Stimulated activated CD4-positive, alpha-beta T cell treated with anti-CD3 and anti-CD28 coated beads, Interleukin-4, amount 100 ng/mL, for 1 hour (primary cell): ENCODE data around the gene GAGE13.
"Not testable (repeated sequence)": the region's sequence is repeated elsewhere in the genome, so short reads cannot be mapped to it uniquely, and the experiment has no call there.

Source experiments
- DNase-seq: peaks from one replicate; pipeline ENCODE4 v3.0.0-alpha.2; 2020

The GAGE13 gene, protein sequence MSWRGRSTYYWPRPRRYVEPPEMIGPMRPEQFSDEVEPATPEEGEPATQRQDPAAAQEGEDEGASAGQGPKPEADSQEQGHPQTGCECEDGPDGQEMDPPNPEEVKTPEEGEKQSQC

GRCh38 chrX:49331282-49331681, at the start of gene GAGE13:
Gene GAGE13, plus strand, starts transcription at chrX:49331582. Its CDS starts 1,156 bp downstream, at chrX:49332738.
- DNase-seq: not testable (repeated sequence)

- no peak for DNase-seq
These were observed 48.8 kb upstream of the GAGE13 start for GRCh38 chrX:49282647-49283011.

DNA sequence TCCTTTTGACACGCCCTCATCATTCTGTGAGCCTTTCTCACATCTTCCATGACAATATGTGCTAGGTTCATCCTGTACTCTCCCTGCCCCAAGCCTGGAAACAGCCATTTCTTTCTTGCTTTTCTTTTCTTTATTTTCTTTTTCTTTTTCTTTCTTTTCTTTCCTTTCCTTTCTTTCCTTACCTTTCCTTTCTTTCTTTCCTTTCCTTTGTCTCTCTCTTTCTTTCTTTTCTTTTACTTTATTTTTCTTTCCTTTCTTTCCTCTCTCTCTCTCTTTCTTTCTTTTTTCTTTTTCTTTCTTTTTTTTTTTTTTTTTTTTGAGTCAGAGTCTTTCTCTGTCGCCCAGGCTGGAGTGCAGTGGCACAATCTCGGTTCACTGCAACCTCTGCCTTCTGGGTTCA, 47.2 kb upstream of the GAGE13 start:
- DNase-seq: no peak

- no peak for DNase-seq
These were observed 45.2 kb upstream of the GAGE13 start for GRCh38 chrX:49286136-49286535.

GRCh38 chrX:49286581-49286980, 44.8 kb upstream of the GAGE13 start:
- no peak for DNase-seq

- no peak for DNase-seq
These were observed 43.7 kb upstream of the GAGE13 start for GRCh38 chrX:49287665-49288064.

- DNase-seq: no peak
These were observed 41.2 kb upstream of the GAGE13 start for GRCh38 chrX:49290215-49290614.

DNA sequence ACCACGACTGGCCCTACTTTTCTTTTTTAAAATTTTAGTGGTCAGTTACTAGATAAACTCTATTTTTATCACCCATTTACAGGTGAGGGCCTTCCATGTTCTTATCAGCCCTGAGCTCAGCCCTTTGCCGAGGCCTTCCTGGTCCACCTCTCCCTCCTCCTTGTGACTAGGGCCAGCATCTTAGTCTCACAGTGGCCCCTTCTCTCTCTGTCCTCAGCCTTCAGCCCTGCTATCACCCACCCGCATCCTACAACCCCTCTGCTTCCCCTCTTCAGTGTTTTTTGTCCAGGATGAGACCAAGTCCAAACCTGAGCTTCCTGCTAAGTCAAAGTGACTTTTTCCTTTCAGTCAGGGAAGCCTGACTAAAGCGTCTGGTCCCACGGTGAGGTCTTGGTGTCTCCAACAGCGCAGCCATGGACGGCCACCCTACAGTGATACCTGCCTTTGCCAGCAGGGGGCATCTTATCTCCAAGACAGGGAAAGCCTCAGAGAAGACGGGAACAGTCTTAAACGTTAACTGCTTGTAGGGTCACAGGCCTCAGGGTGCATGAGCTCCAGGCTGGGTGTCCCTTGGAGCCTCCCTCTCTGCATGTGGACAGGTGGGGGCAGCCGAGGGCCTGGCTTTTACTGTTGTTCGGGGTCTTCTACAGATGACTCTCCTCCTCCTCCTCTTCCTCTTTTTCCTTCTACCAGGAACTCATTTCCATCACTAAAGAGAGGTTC, 39.6 kb upstream of the GAGE13 start:
- DNase-seq: peak; percentile 71

DNA sequence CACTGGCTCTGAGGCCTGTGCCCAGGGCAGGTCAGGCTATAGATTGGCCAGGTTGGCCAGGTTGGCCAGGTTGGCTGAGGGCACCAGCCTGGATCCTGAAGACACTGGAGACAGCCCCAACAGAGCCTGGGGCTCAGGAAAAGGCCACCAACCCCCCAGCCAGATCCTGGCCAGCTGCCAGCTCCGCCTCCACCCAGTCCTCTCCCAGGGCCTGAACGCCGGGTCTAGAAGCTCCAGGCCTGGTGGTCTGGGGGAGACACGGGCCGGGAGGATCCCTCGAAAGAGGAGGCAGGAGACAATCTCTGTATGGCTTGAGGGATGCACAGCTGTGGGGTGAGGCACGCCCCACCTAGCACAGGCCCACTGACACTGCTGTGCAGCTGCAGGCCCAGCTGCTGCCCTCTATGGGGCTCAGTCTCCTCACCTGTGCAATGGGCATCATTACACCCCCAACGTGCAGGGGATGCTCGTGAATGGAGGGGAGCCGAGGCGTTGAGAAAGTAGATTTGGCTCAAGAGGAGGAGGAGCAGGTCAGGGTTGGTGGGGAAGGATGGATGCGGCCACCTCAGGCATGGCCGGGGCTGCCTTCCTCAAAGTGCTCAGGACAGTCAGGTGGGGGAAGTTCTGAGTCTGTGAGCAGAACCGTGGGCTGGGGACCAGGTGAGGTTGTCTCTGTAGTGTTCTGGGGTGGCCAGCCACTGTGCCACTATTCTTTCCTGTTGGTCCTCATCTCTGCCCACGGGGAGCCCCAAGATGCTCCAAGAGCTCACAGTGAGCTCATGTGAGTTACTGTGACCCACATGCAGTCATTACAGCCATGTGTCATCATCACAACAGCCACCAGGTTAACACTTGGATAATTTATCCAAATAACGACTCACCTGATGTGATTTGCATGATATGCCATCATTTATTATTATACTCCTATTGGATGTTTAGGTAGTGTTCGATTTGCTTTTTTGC, 38.7 kb upstream of the GAGE13 start:
- DNase-seq: no peak

DNA sequence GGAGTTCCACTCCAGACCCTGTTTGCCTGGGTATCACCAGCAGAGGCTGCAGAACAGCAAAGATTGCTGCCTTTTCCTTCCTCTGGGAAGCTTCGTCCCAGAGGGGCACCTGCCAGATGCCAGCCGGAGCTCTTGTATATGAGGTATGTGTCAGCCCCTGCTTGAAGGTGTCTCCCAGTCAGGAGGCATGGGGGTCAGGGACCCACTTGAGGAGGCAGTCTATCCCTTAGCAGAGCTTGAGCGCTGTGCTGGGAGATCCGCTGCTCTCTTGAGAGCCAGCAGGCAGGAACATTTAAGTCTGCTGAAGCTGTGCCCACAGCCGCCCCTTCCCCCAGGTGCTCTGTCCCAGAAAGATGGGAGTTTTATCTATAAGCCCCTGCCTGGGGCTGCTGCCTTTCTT, 32.1 kb upstream of the GAGE13 start:
- DNase-seq: not testable (repeated sequence)

GRCh38 chrX:49300703-49301102, 30.7 kb upstream of the GAGE13 start:
- no peak for DNase-seq

DNA sequence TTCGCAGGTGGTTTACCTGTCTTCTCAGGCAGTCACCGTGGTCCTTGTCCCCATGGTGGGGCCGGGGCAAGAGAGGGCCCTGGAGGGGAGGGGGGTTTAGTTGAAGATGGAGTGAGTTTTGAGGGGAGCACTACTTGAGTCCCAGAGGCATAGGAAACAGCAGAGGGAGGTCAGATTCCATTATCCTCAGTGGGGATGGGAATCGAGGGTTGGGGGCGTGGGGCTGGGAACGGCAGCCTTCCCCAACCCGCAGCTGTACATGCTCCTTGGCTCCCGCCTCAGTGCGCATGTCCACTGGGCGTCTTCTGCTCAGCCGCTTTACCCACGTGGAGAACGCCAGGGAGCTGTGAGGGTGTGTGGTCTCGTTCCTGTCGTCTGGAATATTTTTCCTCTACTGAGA, 28.0 kb upstream of the GAGE13 start, which contains the start of gene GAGE10:
Gene GAGE10 (plus strand): TSS at position 301 of the 400 bp plus-strand sequence. CDS start 1,214 bp downstream, outside the sequence.
- DNase-seq: no peak

DNA sequence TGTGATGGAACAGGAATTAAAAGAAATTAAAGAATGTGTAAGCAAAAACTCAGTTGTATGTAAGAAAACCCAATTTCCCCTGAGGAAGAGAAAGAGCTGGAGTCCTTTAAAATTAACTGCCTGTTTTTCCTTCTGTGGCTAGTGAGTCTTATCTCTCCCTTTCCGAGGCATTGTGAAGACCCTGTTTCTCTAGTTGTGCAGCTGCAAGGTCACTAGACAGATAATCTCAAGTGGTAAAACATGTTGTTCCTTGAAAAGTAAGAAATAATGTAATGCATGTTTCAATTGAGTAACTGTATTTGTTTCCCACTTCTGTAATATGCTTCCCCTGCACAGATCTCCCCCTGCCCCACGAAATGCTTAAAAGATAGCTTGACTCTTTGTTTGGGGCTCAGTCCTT, 23.6 kb upstream of the GAGE13 start:
- DNase-seq: not testable (repeated sequence)

DNA sequence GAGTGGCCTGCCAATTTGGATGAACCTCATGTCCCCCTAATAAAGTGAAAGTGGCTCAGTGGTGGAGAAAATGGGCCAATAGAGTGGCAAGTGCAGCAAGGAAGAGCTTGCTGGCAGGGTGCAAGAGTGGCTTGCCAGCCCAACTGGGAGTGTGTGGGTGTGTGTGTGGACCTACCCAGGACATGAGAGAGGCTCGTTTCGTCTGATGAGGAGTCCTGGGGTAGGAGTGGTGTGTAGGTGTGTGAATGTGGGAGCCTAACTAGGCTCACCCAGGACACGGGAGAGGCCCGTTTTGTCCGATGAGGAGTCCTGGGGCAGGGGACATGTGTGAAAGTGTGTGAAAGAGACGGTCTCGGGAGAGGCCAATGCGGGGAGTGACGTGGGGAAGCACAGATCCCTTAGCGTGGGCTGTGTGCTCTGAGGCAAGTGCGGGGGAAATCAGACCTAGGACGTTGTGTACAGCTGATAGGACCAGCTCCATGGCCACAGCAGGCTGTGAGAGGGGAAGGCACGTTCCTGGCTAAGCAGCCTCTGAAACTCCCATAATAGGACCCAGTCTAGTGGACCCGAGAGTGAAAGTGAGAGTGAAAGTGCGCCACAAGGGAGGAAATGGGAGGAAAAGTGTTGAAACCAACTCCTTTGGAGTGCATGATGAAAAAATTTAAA, 22.6 kb upstream of the GAGE13 start:
- no peak for DNase-seq

DNA sequence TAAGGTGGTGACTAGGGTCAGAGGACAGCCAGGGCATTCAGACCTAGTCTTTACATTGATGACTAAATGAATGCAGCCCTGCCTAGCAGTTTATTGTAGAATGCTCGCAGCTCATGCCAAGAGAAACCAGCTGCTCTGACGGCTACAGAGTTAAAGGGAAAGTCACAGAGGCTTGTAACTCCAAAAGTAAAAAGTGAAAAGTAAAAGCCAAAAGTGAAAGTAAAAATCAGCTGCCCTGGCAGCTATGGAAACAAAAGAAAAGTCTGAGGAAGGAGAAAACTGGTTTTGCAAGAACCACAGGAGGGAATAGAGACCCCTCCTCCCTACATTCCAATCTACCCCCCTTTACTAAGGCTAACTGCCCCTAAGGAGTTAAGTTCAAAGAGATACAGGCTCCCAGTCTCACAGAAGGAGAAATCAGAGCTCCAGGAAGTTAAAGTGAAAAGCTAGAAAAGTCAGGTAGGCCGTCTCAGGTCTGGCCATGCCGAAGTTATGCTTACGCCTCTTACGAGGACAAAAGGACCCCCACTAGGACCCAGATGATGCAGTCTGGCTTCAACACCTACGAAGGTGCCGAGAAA, 21.9 kb upstream of the GAGE13 start:
- no peak for DNase-seq

DNA sequence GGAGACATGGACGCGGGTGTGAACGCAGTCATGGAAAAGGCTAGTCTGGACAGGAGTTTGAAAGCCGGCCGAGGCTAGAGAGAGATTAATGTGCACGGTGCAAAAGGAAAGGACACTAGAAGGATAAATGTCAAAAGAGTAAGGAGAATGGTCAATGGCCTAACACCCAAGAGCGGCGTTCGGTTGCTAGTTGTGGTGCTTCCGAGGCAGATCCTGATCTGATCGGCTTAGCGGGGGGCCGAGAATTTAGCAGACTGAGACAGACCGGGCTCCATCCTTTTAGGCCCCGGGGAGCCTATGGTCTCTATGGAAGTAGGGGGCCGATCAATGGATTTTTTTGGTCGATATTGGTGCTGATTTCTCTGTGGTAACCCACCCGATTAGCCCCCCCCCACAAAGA, 21.0 kb upstream of the GAGE13 start:
- no peak for DNase-seq

DNA sequence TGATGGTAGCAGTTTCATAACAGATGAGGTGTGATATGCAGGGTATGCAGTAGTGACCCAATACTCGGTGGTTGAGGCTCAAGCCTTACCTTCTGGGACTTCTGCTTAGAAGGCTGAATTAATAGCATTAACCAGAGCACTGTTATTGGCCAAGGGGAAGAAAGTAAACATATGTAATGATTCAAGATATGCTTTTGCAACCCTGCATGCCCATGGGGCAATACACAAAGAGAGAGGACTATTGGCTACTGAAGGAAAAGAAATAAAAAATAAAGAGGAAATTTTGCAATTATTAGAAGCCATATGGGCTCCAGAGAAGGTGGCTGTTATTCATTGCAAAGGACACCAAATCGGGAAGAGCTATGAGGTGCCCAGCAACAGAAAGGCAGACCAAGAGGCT, 19.2 kb upstream of the GAGE13 start:
- no peak for DNase-seq

- DNase-seq: no peak
These were observed 15.3 kb upstream of the GAGE13 start for GRCh38 chrX:49316085-49316484.

DNA sequence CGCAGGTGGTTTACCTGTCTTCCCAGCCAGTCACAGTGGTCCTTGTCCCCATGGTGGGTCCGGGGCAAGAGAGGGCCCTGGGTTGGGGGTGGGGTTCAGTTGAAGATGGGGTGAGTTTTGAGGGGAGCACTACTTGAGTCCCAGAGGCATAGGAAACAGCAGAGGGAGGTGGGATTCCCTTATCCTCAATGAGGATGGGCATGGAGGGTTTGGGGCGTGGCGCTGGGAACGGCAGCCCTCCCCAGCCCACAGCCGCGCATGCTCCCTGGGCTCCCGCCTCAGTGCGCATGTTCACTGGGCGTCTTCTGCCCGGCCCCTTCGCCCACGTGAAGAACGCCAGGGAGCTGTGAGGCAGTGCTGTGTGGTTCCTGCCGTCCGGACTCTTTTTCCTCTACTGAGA, 9.6 kb upstream of the GAGE13 start, which contains the start of gene GAGE12J:
Gene GAGE12J (plus strand): TSS at position 301 of the 400 bp plus-strand sequence. CDS start 1,157 bp downstream, outside the sequence.
- DNase-seq: not testable (repeated sequence)

DNA sequence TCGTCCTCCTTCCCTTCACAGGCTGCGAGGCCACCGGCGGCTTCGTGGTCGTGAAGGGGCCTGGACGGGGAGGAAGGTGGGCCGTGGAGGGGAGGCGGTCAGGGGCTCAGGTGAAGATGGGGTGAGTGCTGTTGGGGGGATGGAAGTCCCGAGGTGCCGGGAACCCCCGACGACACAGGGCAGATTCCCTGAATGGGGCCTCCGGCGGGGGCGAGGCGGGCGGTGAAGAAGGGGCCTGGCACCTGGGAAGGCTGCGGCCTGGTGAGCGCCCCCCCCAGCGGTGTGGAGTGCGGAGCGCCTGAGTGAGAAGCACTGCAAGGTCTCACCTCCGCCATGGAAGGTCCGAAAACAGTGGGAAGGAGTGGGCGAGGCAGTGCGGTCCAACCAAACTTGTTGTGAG, 9.1 kb upstream of the GAGE13 start:
- DNase-seq: not testable (repeated sequence)

DNA sequence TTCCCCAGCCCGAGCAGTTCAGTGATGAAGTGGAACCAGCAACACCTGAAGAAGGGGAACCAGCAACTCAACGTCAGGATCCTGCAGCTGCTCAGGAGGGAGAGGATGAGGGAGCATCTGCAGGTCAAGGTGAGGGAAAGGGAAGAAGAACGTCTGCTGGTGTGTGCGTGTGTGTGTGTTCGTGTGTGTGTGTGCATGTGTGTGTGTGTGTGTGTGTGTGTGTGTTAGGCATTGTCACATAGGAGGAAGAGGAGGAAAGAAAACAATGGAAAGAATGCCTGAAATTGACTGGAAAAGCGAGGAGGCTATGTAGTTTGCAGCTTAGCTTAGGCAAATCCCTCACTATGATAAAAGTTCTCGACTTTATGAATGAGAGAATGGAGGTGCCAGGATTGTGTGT, 7.6 kb upstream of the GAGE13 start:
- DNase-seq: not testable (repeated sequence)

DNA sequence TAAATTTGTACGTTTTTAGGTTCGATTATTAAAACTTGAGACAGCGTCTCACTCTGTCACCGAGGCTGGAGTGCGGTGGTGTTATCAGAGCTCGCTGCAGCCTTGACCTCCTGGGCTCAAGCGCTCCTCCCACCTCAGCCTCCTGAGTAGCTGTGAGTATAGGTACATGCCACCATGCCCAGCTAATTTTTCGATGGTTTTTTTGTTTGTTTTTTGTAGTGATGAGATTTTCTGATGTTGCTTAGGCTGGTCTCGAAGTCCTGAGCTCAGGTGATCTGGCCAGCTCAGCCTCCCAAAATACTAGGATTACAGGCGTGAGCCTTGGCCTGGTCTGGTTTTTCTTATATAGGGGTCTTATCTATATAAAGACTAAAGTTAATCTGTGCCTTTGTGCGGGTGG, 961 bp upstream of the GAGE13 start:
- not testable (repeated sequence) for DNase-seq
